Retinal pigment epithelial cell (primary cell): ENCODE data around the gene SIRT3.

ENCODE experiments used
- DNase-seq: peaks from one replicate; pipeline ENCODE4 v3.0.0-alpha.2; 2010; ENCODE audit warnings: low read depth
- H3K4me3 ChIP-seq: 2 replicates; pipeline ENCODE4 v1.5.1; 2011; ENCODE audit warnings: mild to moderate bottlenecking, low read length, control low read depth, moderate library complexity
- TF ChIP-seq, protein P1 (sequence below): conservative IDR thresholded peaks from 2 replicates; pipeline ENCODE4 v1.5.1; 2011; ENCODE audit warnings: low read depth, low read length, control low read depth, inconsistent platforms

The SIRT3 gene

GRCh38 chr11:278001-278951 lies 42.1 kb upstream of the SIRT3 start, which contains the start of gene NLRP6:
TSS of gene NLRP6 (plus strand) at chr11:278407. CDS start at chr11:278570, 163 bp downstream.
- no peak for DNase-seq
- no peak within 1 kb of the TSS for H3K4me3 ChIP-seq
- TF ChIP-seq, protein P1, sequence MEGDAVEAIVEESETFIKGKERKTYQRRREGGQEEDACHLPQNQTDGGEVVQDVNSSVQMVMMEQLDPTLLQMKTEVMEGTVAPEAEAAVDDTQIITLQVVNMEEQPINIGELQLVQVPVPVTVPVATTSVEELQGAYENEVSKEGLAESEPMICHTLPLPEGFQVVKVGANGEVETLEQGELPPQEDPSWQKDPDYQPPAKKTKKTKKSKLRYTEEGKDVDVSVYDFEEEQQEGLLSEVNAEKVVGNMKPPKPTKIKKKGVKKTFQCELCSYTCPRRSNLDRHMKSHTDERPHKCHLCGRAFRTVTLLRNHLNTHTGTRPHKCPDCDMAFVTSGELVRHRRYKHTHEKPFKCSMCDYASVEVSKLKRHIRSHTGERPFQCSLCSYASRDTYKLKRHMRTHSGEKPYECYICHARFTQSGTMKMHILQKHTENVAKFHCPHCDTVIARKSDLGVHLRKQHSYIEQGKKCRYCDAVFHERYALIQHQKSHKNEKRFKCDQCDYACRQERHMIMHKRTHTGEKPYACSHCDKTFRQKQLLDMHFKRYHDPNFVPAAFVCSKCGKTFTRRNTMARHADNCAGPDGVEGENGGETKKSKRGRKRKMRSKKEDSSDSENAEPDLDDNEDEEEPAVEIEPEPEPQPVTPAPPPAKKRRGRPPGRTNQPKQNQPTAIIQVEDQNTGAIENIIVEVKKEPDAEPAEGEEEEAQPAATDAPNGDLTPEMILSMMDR: no peak

DNA sequence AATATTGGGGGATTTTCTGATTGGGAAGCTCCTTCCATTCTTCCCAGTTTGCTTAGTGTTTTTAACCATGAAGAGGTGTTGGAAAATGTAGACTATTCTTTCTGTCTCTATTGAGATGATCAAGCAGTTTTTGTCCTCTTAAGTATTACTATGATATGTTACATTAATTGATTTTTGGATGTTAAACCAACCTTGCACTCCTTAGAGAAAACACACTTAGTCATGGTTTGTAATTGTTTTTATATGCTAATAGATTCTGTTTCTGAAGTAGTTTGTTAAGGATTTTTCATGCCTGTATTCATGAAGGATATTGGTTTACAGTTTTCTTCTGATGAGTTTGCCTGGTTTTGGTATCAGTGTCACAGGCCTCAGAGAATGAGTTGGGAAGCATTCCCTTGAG lies 40.1 kb upstream of the SIRT3 start:
- no peak overlapping the region for H3K4me3 ChIP-seq
- TF ChIP-seq, protein P1: no peak
- no peak for DNase-seq

- TF ChIP-seq, protein P1: no peak
- H3K4me3 ChIP-seq: no peak overlapping the region
- no peak for DNase-seq
Observed at GRCh38 chr11:272931-273198, 36.7 kb upstream of the SIRT3 start.

DNA sequence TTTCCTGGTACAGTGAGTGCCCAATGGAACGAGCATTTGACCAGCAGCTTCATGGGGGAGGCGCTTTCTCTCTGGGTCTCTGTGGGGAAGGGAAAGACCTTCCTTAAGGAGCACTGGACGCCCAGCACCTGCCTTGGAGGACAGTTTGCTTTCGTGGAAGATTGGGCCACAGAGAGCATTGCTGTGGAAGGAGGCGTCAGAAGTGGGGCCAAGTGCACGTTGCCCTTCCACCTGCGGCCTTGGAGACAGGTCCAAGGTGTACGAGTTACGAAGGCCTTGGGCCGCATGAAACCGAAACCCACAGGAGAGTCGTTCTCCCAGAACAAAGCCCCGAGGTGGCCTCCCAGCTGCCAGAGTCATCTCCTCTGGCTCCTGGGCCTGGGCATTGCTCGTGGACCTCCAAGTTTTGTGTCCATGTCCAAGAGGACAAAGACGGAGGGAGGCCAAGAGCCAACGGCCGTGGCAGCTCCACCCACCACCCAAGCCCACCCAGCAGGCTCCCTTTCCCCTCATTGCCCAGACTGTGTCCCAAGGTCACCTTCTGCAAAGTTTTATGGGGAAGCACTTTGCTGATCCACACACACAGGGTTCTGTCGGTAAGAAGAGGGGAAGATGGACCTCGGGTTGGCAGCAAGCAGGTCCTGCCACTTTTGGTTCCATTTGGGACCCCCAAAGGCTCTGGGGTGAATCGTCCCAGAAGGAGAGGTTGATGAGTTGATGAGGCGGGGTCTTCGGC lies 36.2 kb upstream of the SIRT3 start:
- no peak for DNase-seq

GRCh38 chr11:271319-271715 lies 35.2 kb upstream of the SIRT3 start:
- TF ChIP-seq, protein P1: no peak
- no peak overlapping the region for H3K4me3 ChIP-seq

More for the DNA sequence above, 36.2 kb upstream of the SIRT3 start:
- TF ChIP-seq, protein P1: no peak
- H3K4me3 ChIP-seq: no peak overlapping the region

GRCh38 chr11:270451-271318 lies 34.5 kb upstream of the SIRT3 start:
- H3K4me3 ChIP-seq: no peak overlapping the region
- TF ChIP-seq, protein P1: no peak
- DNase-seq: no peak

More at GRCh38 chr11:271319-271715, 35.2 kb upstream of the SIRT3 start:
- DNase-seq: no peak
